Transverse colon (tissue), 3 donors: ENCODE results near the gene PJA2.
"Not testable (repeated sequence)": the region's sequence is repeated elsewhere in the genome, so short reads cannot be mapped to it uniquely, and the experiment has no call there.

Experiments
- POLR2A ChIP-seq: fragments of 450-650 bp; IDR thresholded peaks from one replicate; pipeline ENCODE4 v1.6.1; 2016; ENCODE audit warnings: antibody characterized with exemption, mild to moderate bottlenecking, moderate library complexity
- TF ChIP-seq, protein P1 (sequence below), 5 experiments: fragments of 200-600 bp in 3 of 5; fragments of 450-650 bp in 2 of 5; sonication (generic) in 3 of 5; IDR thresholded peaks; 1 replicate in 2 of 5; 2 replicates in 3 of 5; pipeline ENCODE4 v1.5.1; 2016 to 2017; ENCODE audit warnings: antibody characterized with exemption in 5 of 5, inconsistent platforms in 3 of 5, mild to moderate bottlenecking in 2 of 5, moderate library complexity in 1 of 5

DNA sequence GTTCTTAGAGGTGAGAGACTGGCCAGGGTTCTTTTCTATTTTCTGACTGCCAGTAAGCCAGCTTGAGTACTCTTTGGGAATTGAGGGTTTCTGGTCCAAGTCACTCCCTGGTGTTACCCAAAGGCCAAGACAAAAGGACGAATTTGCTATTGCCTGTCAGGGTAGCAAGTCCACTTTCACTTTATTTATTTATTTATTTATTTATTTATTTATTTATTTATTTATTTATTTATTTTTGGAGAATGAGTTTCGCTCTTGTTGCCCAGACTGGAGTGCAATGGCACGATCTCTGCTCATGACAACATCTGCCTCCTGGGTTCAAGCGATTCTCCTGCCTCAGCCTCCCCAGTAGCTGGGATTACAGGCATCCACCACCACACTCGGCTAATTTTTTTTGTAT lies 15.7 kb upstream of the PJA2 start:
- TF ChIP-seq, protein P1, sequence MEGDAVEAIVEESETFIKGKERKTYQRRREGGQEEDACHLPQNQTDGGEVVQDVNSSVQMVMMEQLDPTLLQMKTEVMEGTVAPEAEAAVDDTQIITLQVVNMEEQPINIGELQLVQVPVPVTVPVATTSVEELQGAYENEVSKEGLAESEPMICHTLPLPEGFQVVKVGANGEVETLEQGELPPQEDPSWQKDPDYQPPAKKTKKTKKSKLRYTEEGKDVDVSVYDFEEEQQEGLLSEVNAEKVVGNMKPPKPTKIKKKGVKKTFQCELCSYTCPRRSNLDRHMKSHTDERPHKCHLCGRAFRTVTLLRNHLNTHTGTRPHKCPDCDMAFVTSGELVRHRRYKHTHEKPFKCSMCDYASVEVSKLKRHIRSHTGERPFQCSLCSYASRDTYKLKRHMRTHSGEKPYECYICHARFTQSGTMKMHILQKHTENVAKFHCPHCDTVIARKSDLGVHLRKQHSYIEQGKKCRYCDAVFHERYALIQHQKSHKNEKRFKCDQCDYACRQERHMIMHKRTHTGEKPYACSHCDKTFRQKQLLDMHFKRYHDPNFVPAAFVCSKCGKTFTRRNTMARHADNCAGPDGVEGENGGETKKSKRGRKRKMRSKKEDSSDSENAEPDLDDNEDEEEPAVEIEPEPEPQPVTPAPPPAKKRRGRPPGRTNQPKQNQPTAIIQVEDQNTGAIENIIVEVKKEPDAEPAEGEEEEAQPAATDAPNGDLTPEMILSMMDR (IDR thresholded peaks at IDR 0.05), result not testable (repeated sequence)
- not testable (repeated sequence) for TF ChIP-seq POLR2A
